WTC11 (cell line): Measurements from ENCODE around the gene CACNA2D3.

Source experiments
- FOXP1 ChIP-seq: sonication (generic); formaldehyde crosslinking; IDR thresholded peaks from 2 replicates; pipeline ENCODE4 v1.8.0; 2022; ENCODE audit warnings: missing genetic modification reagents, mild to moderate bottlenecking, moderate library complexity, borderline replicate concordance
- OVOL2 ChIP-seq: fragments of 250-450 bp; sonication (Bioruptor Pico); IDR thresholded peaks from 2 replicates; pipeline ENCODE4 v1.9.0; 2021; ENCODE audit warnings: mild to moderate bottlenecking, borderline replicate concordance
- TF ChIP-seq, protein P1 (sequence below): sonication (generic); formaldehyde crosslinking; conservative IDR thresholded peaks from 2 replicates; pipeline ENCODE4 v1.8.1; 2022; ENCODE audit warnings: mild to moderate bottlenecking, missing genetic modification reagents
- TF ChIP-seq, protein P2 (sequence below): fragments of 200-600 bp; IDR thresholded peaks from 2 replicates; pipeline ENCODE4 v1.8.0; 2022; ENCODE audit warnings: antibody characterized with exemption

DNA sequence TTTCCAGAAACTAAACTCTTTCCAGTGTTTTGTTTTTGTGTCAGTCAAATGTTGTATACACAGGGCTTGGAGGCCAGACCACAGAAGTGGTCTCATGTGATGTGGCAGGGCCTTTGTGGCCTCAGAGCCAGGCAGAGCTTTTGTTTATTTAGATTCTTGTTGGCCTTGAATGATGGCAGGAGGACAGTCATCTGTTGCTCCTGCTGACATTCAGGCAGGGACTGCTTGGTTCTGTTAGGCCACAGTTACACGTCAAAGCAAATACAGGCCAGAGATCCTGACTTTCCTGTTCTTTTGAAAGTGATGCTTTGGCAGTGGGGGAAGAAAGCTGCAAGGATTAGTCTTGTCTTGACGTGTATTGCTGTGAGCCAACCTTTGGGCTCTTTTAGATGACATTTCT is 325.1 kb downstream of the CACNA2D3 start:
- TF ChIP-seq OVOL2 (CRISPR knock-in tag) (no peak), FOXP1 (no peak)
- TF ChIP-seq, protein P1, sequence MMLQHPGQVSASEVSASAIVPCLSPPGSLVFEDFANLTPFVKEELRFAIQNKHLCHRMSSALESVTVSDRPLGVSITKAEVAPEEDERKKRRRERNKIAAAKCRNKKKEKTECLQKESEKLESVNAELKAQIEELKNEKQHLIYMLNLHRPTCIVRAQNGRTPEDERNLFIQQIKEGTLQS (CRISPR knock-in tag), result no peak
- TF ChIP-seq, protein P2, sequence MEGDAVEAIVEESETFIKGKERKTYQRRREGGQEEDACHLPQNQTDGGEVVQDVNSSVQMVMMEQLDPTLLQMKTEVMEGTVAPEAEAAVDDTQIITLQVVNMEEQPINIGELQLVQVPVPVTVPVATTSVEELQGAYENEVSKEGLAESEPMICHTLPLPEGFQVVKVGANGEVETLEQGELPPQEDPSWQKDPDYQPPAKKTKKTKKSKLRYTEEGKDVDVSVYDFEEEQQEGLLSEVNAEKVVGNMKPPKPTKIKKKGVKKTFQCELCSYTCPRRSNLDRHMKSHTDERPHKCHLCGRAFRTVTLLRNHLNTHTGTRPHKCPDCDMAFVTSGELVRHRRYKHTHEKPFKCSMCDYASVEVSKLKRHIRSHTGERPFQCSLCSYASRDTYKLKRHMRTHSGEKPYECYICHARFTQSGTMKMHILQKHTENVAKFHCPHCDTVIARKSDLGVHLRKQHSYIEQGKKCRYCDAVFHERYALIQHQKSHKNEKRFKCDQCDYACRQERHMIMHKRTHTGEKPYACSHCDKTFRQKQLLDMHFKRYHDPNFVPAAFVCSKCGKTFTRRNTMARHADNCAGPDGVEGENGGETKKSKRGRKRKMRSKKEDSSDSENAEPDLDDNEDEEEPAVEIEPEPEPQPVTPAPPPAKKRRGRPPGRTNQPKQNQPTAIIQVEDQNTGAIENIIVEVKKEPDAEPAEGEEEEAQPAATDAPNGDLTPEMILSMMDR, result no peak
